OCI-LY1 (cell line): ENCODE data around the gene RAI2.

Source experiments
- H2AFZ ChIP-seq: fragments of 200-600 bp; sonication (generic), shearing (Covaris generic); 2 replicates; pipeline ENCODE4 v1.6.0; 2014; ENCODE audit warnings: antibody characterized with exemption, mild to moderate bottlenecking, low read length
- H3F3A ChIP-seq: fragments of 200-600 bp; sonication (generic), shearing (Covaris generic); 2 replicates; pipeline ENCODE4 v1.6.0; 2014; ENCODE audit warnings: mild to moderate bottlenecking, antibody characterized with exemption, low read length, moderate library complexity; ENCODE audit not compliant: insufficient read depth
- H3K27ac ChIP-seq: fragments of 200-600 bp; sonication (generic); 2 replicates; pipeline ENCODE4 v1.5.1; 2014; ENCODE audit warnings: low read length, mixed run types, mild to moderate bottlenecking, low read depth; ENCODE audit not compliant: poor library complexity, severe bottlenecking
- H3K27me3 ChIP-seq: fragments of 200-600 bp; sonication (generic); 2 replicates; pipeline ENCODE4 v1.6.0; 2014; ENCODE audit warnings: antibody characterized with exemption, mild to moderate bottlenecking, low read length, moderate library complexity; ENCODE audit not compliant: insufficient read depth
- H3K36me3 ChIP-seq: fragments of 200-600 bp; sonication (generic); 2 replicates; pipeline ENCODE4 v1.6.1; 2014; ENCODE audit warnings: mild to moderate bottlenecking, antibody characterized with exemption, low read length, moderate library complexity, mixed read lengths; ENCODE audit not compliant: insufficient read depth
- H3K4me1 ChIP-seq: fragments of 200-600 bp; sonication (generic); 2 replicates; pipeline ENCODE4 v1.5.1; 2014; ENCODE audit warnings: mild to moderate bottlenecking, low read length, moderate library complexity; ENCODE audit not compliant: insufficient read depth, severe bottlenecking
- H3K4me2 ChIP-seq: fragments of 200-600 bp; sonication (generic), shearing (Covaris generic); 2 replicates; pipeline ENCODE4 v1.6.1; 2014; ENCODE audit warnings: low read length
- H3K4me3 ChIP-seq: fragments of 200-600 bp; sonication (generic); 2 replicates; pipeline ENCODE4 v1.5.1; 2014; ENCODE audit warnings: low read length, low read depth, mild to moderate bottlenecking, mixed read lengths; ENCODE audit not compliant: poor library complexity, severe bottlenecking
- H3K79me2 ChIP-seq: fragments of 200-600 bp; shearing (Covaris generic); 2 replicates; pipeline ENCODE4 v1.6.1; 2016; ENCODE audit warnings: mixed run types, low read length, mixed read lengths; ENCODE audit not compliant: insufficient read depth
- H3K9ac ChIP-seq: fragments of 200-600 bp; sonication (generic), shearing (Covaris generic); 2 replicates; pipeline ENCODE4 v1.6.1; 2014; ENCODE audit warnings: mild to moderate bottlenecking, low read length, mixed read lengths
- H3K9me2 ChIP-seq: fragments of 200-600 bp; sonication (generic), shearing (Covaris generic); 2 replicates; pipeline ENCODE4 v1.6.1; 2014; ENCODE audit warnings: low read depth, mild to moderate bottlenecking, low read length, mixed read lengths
- H3K9me3 ChIP-seq: fragments of 200-600 bp; shearing (Covaris generic); 2 replicates; pipeline ENCODE4 v1.6.1; 2014; ENCODE audit warnings: low read length, mixed read lengths
- H4K20me1 ChIP-seq: fragments of 200-600 bp; sonication (generic), shearing (Covaris generic); 2 replicates; pipeline ENCODE4 v1.6.0; 2016; ENCODE audit warnings: mild to moderate bottlenecking, low read length; ENCODE audit not compliant: insufficient read depth
- CTCF ChIP-seq: fragments of 200-600 bp; sonication (generic), shearing (Covaris generic); IDR thresholded peaks from 2 replicates; pipeline ENCODE4 v1.5.1; 2017; ENCODE audit warnings: mild to moderate bottlenecking, antibody characterized with exemption, low read length, moderate library complexity, mixed read lengths
- EZH2 ChIP-seq: fragments of 200-600 bp; sonication (generic), shearing (Covaris generic); IDR thresholded peaks from 2 replicates; pipeline ENCODE4 v1.8.0; 2017; ENCODE audit warnings: borderline replicate concordance, mixed run types, mild to moderate bottlenecking, antibody characterized with exemption, low read length, moderate library complexity, mixed read lengths

Gene RAI2

GRCh38 chrX:17769701-17770269, 91.3 kb downstream of the RAI2 start:
- no peaks in the 10 kb centered on the region for H3F3A ChIP-seq
- H2AFZ ChIP-seq, result no peak overlapping the region
- no peaks in the 10 kb centered on the region for H3K4me1 ChIP-seq
- TF ChIP-seq CTCF (no peak), EZH2 (no peak)
- no peak overlapping the region for H3K4me2 ChIP-seq
- no peaks in the 10 kb centered on the region for H3K27me3 ChIP-seq
- no peaks in the 10 kb centered on the region for H3K9me3 ChIP-seq
- H3K4me3 ChIP-seq, result no peak overlapping the region
- H3K79me2 ChIP-seq, result no peaks in the 10 kb centered on the region
- no peaks in the 10 kb centered on the region for H3K9me2 ChIP-seq
- no peaks in the 10 kb centered on the region for H3K36me3 ChIP-seq
- H3K9ac ChIP-seq, result no peak overlapping the region
- H3K27ac ChIP-seq, result no peak overlapping the region
- no peaks in the 10 kb centered on the region for H4K20me1 ChIP-seq

DNA sequence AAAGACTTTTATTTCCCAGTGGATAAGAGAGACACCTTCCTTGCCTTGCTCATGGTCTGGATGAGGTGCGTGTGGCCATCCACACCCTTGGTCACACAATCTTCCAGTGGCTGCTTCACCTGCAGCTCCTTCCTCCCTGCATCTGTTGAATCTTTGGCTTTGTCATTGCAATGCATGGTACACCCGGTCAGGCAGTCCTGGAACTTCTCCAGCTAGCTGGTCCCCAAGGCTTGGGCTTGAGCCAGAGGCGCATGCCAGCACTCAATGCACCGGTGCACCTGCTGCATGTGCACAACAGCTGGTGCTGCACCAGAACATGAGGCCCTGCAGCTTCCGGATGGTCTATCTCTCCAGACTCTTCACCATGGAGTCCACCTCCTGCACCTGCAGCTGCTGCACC, 92.1 kb downstream of the RAI2 start:
- Histone ChIP-seq H3K36me3 (no peaks in the 10 kb centered on the region), H3K4me1 (no peaks in the 10 kb centered on the region), H3K27me3 (no peaks in the 10 kb centered on the region), H2AFZ (no peak overlapping the region), H4K20me1 (no peaks in the 10 kb centered on the region), H3K27ac (no peak overlapping the region), H3F3A (no peaks in the 10 kb centered on the region), H3K9ac (no peak overlapping the region), H3K9me3 (no peaks in the 10 kb centered on the region), H3K4me2 (no peak overlapping the region), H3K9me2 (no peaks in the 10 kb centered on the region), H3K79me2 (no peaks in the 10 kb centered on the region), H3K4me3 (no peak overlapping the region)
- TF ChIP-seq EZH2 (no peak), CTCF (no peak)

DNA sequence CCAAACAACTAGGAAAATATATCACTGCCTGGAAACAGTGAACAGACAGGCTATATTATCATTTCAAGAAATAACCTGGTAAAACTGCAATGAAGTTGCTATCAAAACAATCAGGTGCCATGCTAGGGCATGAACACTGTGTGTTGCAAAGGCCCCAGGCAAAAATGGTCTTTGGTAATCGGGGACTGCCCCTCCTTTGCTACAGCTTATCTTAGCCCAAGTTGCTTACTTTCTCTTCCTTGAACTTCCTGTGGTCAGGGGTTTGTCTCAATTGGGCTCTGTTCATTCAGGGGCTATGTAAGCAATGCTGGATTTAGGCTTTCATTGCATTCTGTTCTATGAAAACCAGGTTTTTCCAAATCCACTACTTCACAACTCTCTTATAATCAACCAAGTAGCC, 93.4 kb downstream of the RAI2 start:
- TF ChIP-seq EZH2 (no peak), CTCF (no peak)
- Histone ChIP-seq H2AFZ (no peak overlapping the region), H3K36me3 (no peaks in the 10 kb centered on the region), H3K9me3 (no peaks in the 10 kb centered on the region), H3K4me2 (no peak overlapping the region), H3K27ac (no peak overlapping the region), H3K79me2 (no peaks in the 10 kb centered on the region), H3K4me3 (no peak overlapping the region), H4K20me1 (no peaks in the 10 kb centered on the region), H3K9me2 (no peaks in the 10 kb centered on the region), H3F3A (no peaks in the 10 kb centered on the region), H3K9ac (no peak overlapping the region), H3K4me1 (no peaks in the 10 kb centered on the region), H3K27me3 (no peaks in the 10 kb centered on the region)
